GM23338 (cell line): Measurements from ENCODE around the gene ITPR3. TPM values are rescaled to one million over a fixed set of nuclear protein-coding genes. Genes with fewer than 3 reads are reported as not detected.

Source experiments
- ATAC-seq: fragments of 200-7000 bp; cut with Tn5 transposase; 3 replicates; pipeline ENCODE4 v1.9.1; 2020
- DNase-seq: peaks from one replicate; pipeline ENCODE4 v3.0.0-alpha.2; 2015; ENCODE audit warnings: low spot score
- H2AFZ ChIP-seq: fragments of 200-600 bp; sonication (generic); 2 replicates; pipeline ENCODE4 v1.8.0; 2016; ENCODE audit warnings: antibody characterized with exemption, mild to moderate bottlenecking, moderate library complexity
- H3F3A ChIP-seq: fragments of 200-600 bp; sonication (generic); replicated peaks from 2 replicates; pipeline ENCODE4 v1.8.0; 2017; ENCODE audit warnings: antibody characterized with exemption, mixed run types, low read depth
- H3K27ac ChIP-seq: fragments of 200-600 bp; sonication (generic); 2 replicates; pipeline ENCODE4 v1.6.1; 2016; ENCODE audit warnings: low read depth
- H3K27me3 ChIP-seq: fragments of 200-600 bp; sonication (generic); 2 replicates; pipeline ENCODE4 v1.8.0; 2016; ENCODE audit warnings: mild to moderate bottlenecking, mixed run types, moderate library complexity; ENCODE audit not compliant: insufficient read depth
- H3K36me3 ChIP-seq: fragments of 200-600 bp; sonication (generic); 2 replicates; pipeline ENCODE4 v1.8.0; 2016; ENCODE audit warnings: mild to moderate bottlenecking; ENCODE audit not compliant: insufficient read depth
- H3K4me1 ChIP-seq: fragments of 200-600 bp; sonication (generic); 2 replicates; pipeline ENCODE4 v1.8.0; 2016; ENCODE audit warnings: mild to moderate bottlenecking, moderate library complexity; ENCODE audit not compliant: insufficient read depth
- H3K4me2 ChIP-seq: fragments of 200-600 bp; sonication (generic); 2 replicates; pipeline ENCODE4 v1.7.1; 2017; ENCODE audit warnings: mixed run types
- H3K4me3 ChIP-seq: fragments of 200-600 bp; sonication (generic); 2 replicates; pipeline ENCODE4 v1.6.1; 2016; ENCODE audit warnings: mixed run types
- H3K79me2 ChIP-seq: fragments of 200-600 bp; sonication (generic); replicated peaks from 2 replicates; pipeline ENCODE4 v1.8.0; 2017; ENCODE audit warnings: mild to moderate bottlenecking; ENCODE audit not compliant: insufficient read depth
- H3K9me2 ChIP-seq: fragments of 200-600 bp; sonication (generic); 2 replicates; pipeline ENCODE4 v1.8.0; 2017; ENCODE audit not compliant: insufficient read depth
- H4K20me1 ChIP-seq: fragments of 200-600 bp; sonication (generic); replicated peaks from 2 replicates; pipeline ENCODE4 v1.8.0; 2017; ENCODE audit warnings: mild to moderate bottlenecking; ENCODE audit not compliant: insufficient read depth
- H3K27ac Mint-ChIP-seq: 2 replicates; pipeline ENCODE4 v1.8.0; 2020; ENCODE audit warnings: inconsistent platforms, mild to moderate bottlenecking, moderate library complexity, mixed read lengths
- H3K27me3 Mint-ChIP-seq: 3 replicates; pipeline ENCODE4 v1.8.0; 2022; ENCODE audit warnings: low read depth, mild to moderate bottlenecking, moderate library complexity, mixed read lengths, inconsistent platforms; ENCODE audit not compliant: insufficient read depth, poor library complexity
- H3K36me3 Mint-ChIP-seq: 3 replicates; pipeline ENCODE4 v1.8.0; 2021; ENCODE audit warnings: low read depth, mild to moderate bottlenecking, inconsistent platforms, moderate library complexity, mixed read lengths
- H3K4me1 Mint-ChIP-seq: 3 replicates; pipeline ENCODE4 v1.8.0; 2020; ENCODE audit warnings: mild to moderate bottlenecking, inconsistent platforms, mixed read lengths
- H3K4me3 Mint-ChIP-seq: 3 replicates; pipeline ENCODE4 v1.8.0; 2021; ENCODE audit warnings: moderate library complexity, mild to moderate bottlenecking, inconsistent platforms, mixed read lengths
- H3K9me3 Mint-ChIP-seq: 3 replicates; pipeline ENCODE4 v1.8.0; 2020; ENCODE audit warnings: moderate library complexity, mild to moderate bottlenecking, inconsistent platforms, mixed read lengths
- CREB1 ChIP-seq: fragments of 250-450 bp; sonication (Bioruptor Pico); IDR thresholded peaks from 2 replicates; pipeline ENCODE4 v1.5.0; 2020; ENCODE audit warnings: low read depth, mild to moderate bottlenecking, moderate library complexity
- ETS1 ChIP-seq: IDR thresholded peaks from 2 replicates; pipeline ENCODE4 v1.6.1; 2016; ENCODE audit warnings: antibody characterized with exemption
- EZH2 ChIP-seq: fragments of 200-600 bp; sonication (generic); IDR thresholded peaks from one replicate; pipeline ENCODE4 v1.8.0; 2017; ENCODE audit warnings: antibody characterized with exemption, mild to moderate bottlenecking, low read depth; ENCODE audit not compliant: unreplicated experiment
- EZH2phosphoT487 ChIP-seq: fragments of 200-600 bp; sonication (generic); IDR thresholded peaks from one replicate; pipeline ENCODE4 v1.8.1; 2018; ENCODE audit warnings: antibody characterized with exemption; ENCODE audit not compliant: unreplicated experiment
- JUNB ChIP-seq: IDR thresholded peaks from one replicate; pipeline ENCODE4 v1.6.1; 2016; ENCODE audit warnings: antibody characterized with exemption; ENCODE audit not compliant: unreplicated experiment
- NANOG ChIP-seq: IDR thresholded peaks from 2 replicates; pipeline ENCODE4 v1.6.1; 2016; ENCODE audit warnings: antibody characterized with exemption, borderline replicate concordance
- POLR2AphosphoS5 ChIP-seq: IDR thresholded peaks from 2 replicates; pipeline ENCODE4 v1.6.1; 2016; ENCODE audit warnings: antibody characterized with exemption, low read depth
- REST ChIP-seq: IDR thresholded peaks from one replicate; pipeline ENCODE4 v1.6.1; 2018; ENCODE audit warnings: antibody characterized with exemption; ENCODE audit not compliant: unreplicated experiment
- STAT1 ChIP-seq: IDR thresholded peaks from one replicate; pipeline ENCODE4 v1.6.1; 2016; ENCODE audit warnings: antibody characterized with exemption; ENCODE audit not compliant: unreplicated experiment
- ZNF114 ChIP-seq: fragments of 250-450 bp; sonication (Bioruptor Pico); IDR thresholded peaks from 2 replicates; pipeline ENCODE4 v1.5.0; 2020; ENCODE audit warnings: mild to moderate bottlenecking, moderate library complexity
- ZNF331 ChIP-seq: fragments of 250-450 bp; sonication (Bioruptor Pico); IDR thresholded peaks from 2 replicates; pipeline ENCODE4 v1.5.0; 2020; ENCODE audit warnings: low read depth, mild to moderate bottlenecking, moderate library complexity
- ZNF462 ChIP-seq: fragments of 250-450 bp; sonication (Bioruptor Pico); IDR thresholded peaks from 2 replicates; pipeline ENCODE4 v1.5.0; 2020; ENCODE audit warnings: mild to moderate bottlenecking, moderate library complexity
- polyA plus RNA-seq: library from polyadenylated mRNA; unstranded; fragments of >200 nt; fragmentation: Nextera tagmentation; extraction: Ambion mirVana; gene quantifications from 2 replicates; pipeline ENCODE4 v1.2.1, GENCODE V29; 2016
- total RNA-seq: library from RNA; depleted of rRNA; stranded (reverse); fragments of >200 nt; shearing (Covaris generic); gene quantifications from 2 replicates; pipeline ENCODE4 v1.2.3, GENCODE V29; 2014
- TF ChIP-seq, protein P1 (sequence below), 2 experiments: fragments of 200-600 bp in 1 of 2; sonication (generic) in 1 of 2; conservative IDR thresholded peaks; 2 replicates each; pipeline versions ENCODE4 v1.5.1 to v1.6.1; 2016 to 2017; ENCODE audit warnings: antibody characterized with exemption in 2 of 2, low read depth in 2 of 2, mild to moderate bottlenecking in 2 of 2, moderate library complexity in 1 of 2

The ITPR3 gene
- total and polyA plus RNA-seq, 2 experiments from 2014 or later = 7.3 to 31.9 TPM

DNA sequence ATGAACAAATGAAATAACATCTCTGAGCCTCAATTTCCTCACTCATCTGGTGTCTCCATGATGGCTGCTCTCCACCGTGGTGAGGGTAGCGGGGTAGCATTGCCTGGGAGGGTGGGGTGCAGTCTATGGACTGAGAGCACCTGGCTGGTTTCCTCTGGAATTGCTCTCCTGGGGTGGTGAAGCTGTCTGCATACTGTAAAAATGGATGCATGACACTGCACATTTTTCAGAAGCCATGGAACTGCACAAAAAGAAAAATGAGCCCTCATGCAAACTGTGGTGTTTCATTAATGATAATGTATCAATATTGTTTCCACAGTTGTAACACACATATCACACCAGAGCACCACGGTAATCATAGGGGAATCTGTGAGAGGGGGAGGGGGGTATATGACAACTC, 12.1 kb upstream of the ITPR3 start:
- H3K79me2 ChIP-seq = no peaks in the 10 kb centered on the region
- no peaks in the 10 kb centered on the region for H3K9me2 ChIP-seq
- peaks cover 23% of the 10 kb centered on the region for H3K27me3 Mint-ChIP-seq
- peaks cover 43% of the 10 kb centered on the region for H3K4me1 Mint-ChIP-seq
- no peaks in the 10 kb centered on the region for H3K36me3 ChIP-seq
- no peak overlapping the region for H3K27ac ChIP-seq
- TF ChIP-seq ZNF462 = no peak
- no peak for TF ChIP-seq JUNB
- no peak for TF ChIP-seq POLR2AphosphoS5
- no peak for TF ChIP-seq REST
- TF ChIP-seq STAT1 = no peak
- no peak for TF ChIP-seq EZH2
- TF ChIP-seq NANOG = no peak
- no peak for TF ChIP-seq CREB1 (CRISPR knock-in tag)
- no peak for TF ChIP-seq ETS1
- TF ChIP-seq, protein P1, sequence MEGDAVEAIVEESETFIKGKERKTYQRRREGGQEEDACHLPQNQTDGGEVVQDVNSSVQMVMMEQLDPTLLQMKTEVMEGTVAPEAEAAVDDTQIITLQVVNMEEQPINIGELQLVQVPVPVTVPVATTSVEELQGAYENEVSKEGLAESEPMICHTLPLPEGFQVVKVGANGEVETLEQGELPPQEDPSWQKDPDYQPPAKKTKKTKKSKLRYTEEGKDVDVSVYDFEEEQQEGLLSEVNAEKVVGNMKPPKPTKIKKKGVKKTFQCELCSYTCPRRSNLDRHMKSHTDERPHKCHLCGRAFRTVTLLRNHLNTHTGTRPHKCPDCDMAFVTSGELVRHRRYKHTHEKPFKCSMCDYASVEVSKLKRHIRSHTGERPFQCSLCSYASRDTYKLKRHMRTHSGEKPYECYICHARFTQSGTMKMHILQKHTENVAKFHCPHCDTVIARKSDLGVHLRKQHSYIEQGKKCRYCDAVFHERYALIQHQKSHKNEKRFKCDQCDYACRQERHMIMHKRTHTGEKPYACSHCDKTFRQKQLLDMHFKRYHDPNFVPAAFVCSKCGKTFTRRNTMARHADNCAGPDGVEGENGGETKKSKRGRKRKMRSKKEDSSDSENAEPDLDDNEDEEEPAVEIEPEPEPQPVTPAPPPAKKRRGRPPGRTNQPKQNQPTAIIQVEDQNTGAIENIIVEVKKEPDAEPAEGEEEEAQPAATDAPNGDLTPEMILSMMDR (conservative IDR thresholded peaks at IDR 0.05; ENCODE audit: low read depth in 2 of 2) = no peak
- no peak for TF ChIP-seq ZNF331 (CRISPR knock-in tag)
- no peak for TF ChIP-seq ZNF114
- TF ChIP-seq EZH2phosphoT487 = no peak
- DNase-seq = no peak
- no peak overlapping the region for H3K4me3 ChIP-seq
- H3K27ac Mint-ChIP-seq = 0 out of 2 replicates have a peak overlapping the region, but pooled peaks have one; percentile 27
- peaks cover 8% of the 10 kb centered on the region; the same call in 2 of the 3 replicates for H3K9me3 Mint-ChIP-seq
- H2AFZ ChIP-seq = no peak overlapping the region
- no peaks in the 10 kb centered on the region for H4K20me1 ChIP-seq
- no peak overlapping the region for H3K4me3 Mint-ChIP-seq
- H3K4me2 ChIP-seq = no peak overlapping the region
- ATAC-seq = no peak
- H3K36me3 Mint-ChIP-seq = peaks cover 8% of the 10 kb centered on the region; the same call in 1 of the 3 replicates
- H3K27me3 ChIP-seq = no peaks in the 10 kb centered on the region
- H3F3A ChIP-seq = no peaks in the 10 kb centered on the region
- H3K4me1 ChIP-seq = peaks cover 29% of the 10 kb centered on the region
